Spleen (tissue), 11 donors: Measurements from ENCODE around the gene DOCK1. TPM values are rescaled to one million over a fixed set of nuclear protein-coding genes. Genes with fewer than 3 reads are reported as not detected.

Experiments
- DNase-seq: peaks from one replicate; pipeline ENCODE4 v3.0.0-alpha.2; 2020
- H3K27ac ChIP-seq, 8 donors: fragments of 200-600 bp; sonication (generic) in 7 of 8; 1 replicate in 4 of 8; 2 replicates in 4 of 8; pipeline versions ENCODE4 v1.5.0 to v1.8.0; 2016 to 2021; ENCODE audit warnings: inconsistent platforms in 4 of 8, mild to moderate bottlenecking in 4 of 8, moderate library complexity in 1 of 8
- H3K27me3 ChIP-seq, 7 donors: fragments of 200-600 bp; sonication (generic) in 6 of 7; replicated peaks in 1 of 7; 1 replicate in 4 of 7; 2 replicates in 3 of 7; pipeline versions ENCODE4 v1.5.0 to v1.8.0; 2016 to 2021; ENCODE audit warnings: inconsistent platforms in 3 of 7, mild to moderate bottlenecking in 1 of 7
- H3K36me3 ChIP-seq, 6 donors: fragments of 200-600 bp; sonication (generic) in 5 of 6; 1 replicate in 4 of 6; 2 replicates in 2 of 6; pipeline versions ENCODE4 v1.5.0 to v1.8.0; 2016 to 2021; ENCODE audit warnings: inconsistent platforms in 2 of 6
- H3K4me1 ChIP-seq, 6 donors: fragments of 200-600 bp; sonication (generic) in 5 of 6; 1 replicate in 3 of 6; 2 replicates in 3 of 6; pipeline versions ENCODE4 v1.5.0 to v1.8.0; 2016 to 2021; ENCODE audit warnings: inconsistent platforms in 3 of 6
- H3K4me3 ChIP-seq, 8 donors: fragments of 200-600 bp; sonication (generic) in 7 of 8; 1 replicate in 4 of 8; 2 replicates in 4 of 8; pipeline versions ENCODE4 v1.5.0 to v1.8.0; 2016 to 2021; ENCODE audit warnings: inconsistent platforms in 4 of 8, mild to moderate bottlenecking in 4 of 8, moderate library complexity in 2 of 8
- H3K9me3 ChIP-seq, 8 donors: fragments of 200-600 bp; sonication (generic) in 7 of 8; 1 replicate in 4 of 8; 2 replicates in 4 of 8; pipeline versions ENCODE4 v1.5.0 to v1.8.0; 2016 to 2021; ENCODE audit warnings: inconsistent platforms in 4 of 8
- CTCF ChIP-seq, 11 experiments: fragments of 200-600 bp in 7 of 11; fragments of 450-650 bp in 4 of 11; sonication (generic) in 4 of 11; IDR thresholded peaks in 8 of 11; conservative IDR thresholded peaks in 3 of 11; 1 replicate in 7 of 11; 2 replicates in 4 of 11; pipeline versions ENCODE4 v1.4.0 to v1.8.0; 2016 to 2021; ENCODE audit warnings: antibody characterized with exemption in 11 of 11, inconsistent platforms in 4 of 11, mild to moderate bottlenecking in 1 of 11
- POLR2A ChIP-seq, 3 donors: fragments of 450-650 bp; IDR thresholded peaks; one replicate each; pipeline ENCODE4 v1.5.1; 2017; ENCODE audit warnings: antibody characterized with exemption in 3 of 3, mild to moderate bottlenecking in 1 of 3
- POLR2AphosphoS5 ChIP-seq, 3 donors: sonication (generic); formaldehyde crosslinking; IDR thresholded peaks; one replicate each; pipeline ENCODE4 v1.5.1; 2017; ENCODE audit warnings: antibody characterized with exemption in 3 of 3
- WGBS, 5 donors: extraction: QIAGEN DNeasy Blood & Tissue Kit in 3 of 5; methylation state at CpG; one replicate each; pipeline versions ENCODE4 v1.1.5 to v1.1.7; 2013 to 2018; 5-methylcytosine and 5-hydroxymethylcytosine counted together
- intact Hi-C: fragments of 100-400 bp; cut with DNase I; formaldehyde crosslinking; loops from one replicate; pipeline ENCODE4 v1.15.0; 2023; ENCODE audit warnings: low total_unique reads
- polyA plus RNA-seq, 3 donors: library from polyadenylated mRNA; stranded (reverse); fragments of 200-250 nt; gene quantifications; one replicate each; pipeline ENCODE4 v1.2.1, GENCODE V29; 2013
- total RNA-seq, 7 donors: library from RNA; depleted of rRNA in 3 of 7; stranded (reverse); fragments of >200 nt in 3 of 7; fragmentation: NEBNext Ultra II Directional in 4 of 7; extraction: Animal tissue kit (Norgen Biotek cat#: 25700) in 4 of 7; gene quantifications; one replicate each; pipeline versions ENCODE4 v1.1.0 to v1.2.1, GENCODE V29; 2016 to 2021
- donor health status: healthy with polysubstance abuse.
- donor health status: DM: no; HTN: no; CAD: no; lungs with moderate emphysema.
- donor health status: DM: no; HTN: no; CAD: no.
- donor health status: Bipolar disorder and iron deficiency.
- donor health status: healthy.
- donor health status: DM: no; HTN: no; CAD: no.
- donor health status: DM: yes; HTN: yes; CAD: no.

Gene DOCK1
- total and polyA plus RNA-seq, 10 donors: 2.2 to 40.5 (median 25.1) TPM

GRCh38 chr10:126957111-126957510 is 51.9 kb downstream of the DOCK1 start:
- no peak for TF ChIP-seq POLR2A (IDR thresholded peaks at IDR 0.05)
- TF ChIP-seq CTCF (IDR thresholded peaks at IDR 0.05 in 8 of 11, conservative IDR thresholded peaks at IDR 0.05 in 3 of 11): no peak
- no peak for TF ChIP-seq POLR2AphosphoS5 (IDR thresholded peaks at IDR 0.05)
- Histone ChIP-seq H3K27ac (no peak overlapping the region), H3K4me1 (no peaks in the 10 kb centered on the region), H3K27me3 (no peaks in the 10 kb centered on the region), H3K4me3 (no peak overlapping the region), H3K9me3 (peaks cover 0 to 7% (median 1%) of the 10 kb centered on the region in 8 donors), H3K36me3 (no peaks in the 10 kb centered on the region)
- no peak for DNase-seq
- intact Hi-C loops: no loop called here
- 74 to 89% (median 83%) methylated on average over 8 of the region's 8 CpGs for WGBS, 5 donors

GRCh38 chr10:126959431-126959830 is 54.2 kb downstream of the DOCK1 start:
- 74 to 88% (median 84%) methylated on average over 4 of the region's 4 CpGs for WGBS, 5 donors
- intact Hi-C loops: no loop called here
- H3K9me3 ChIP-seq: no peaks in the 10 kb centered on the region
- no peak overlapping the region for H3K27ac ChIP-seq
- H3K4me3 ChIP-seq: no peak overlapping the region
- DNase-seq: no peak
- H3K27me3 ChIP-seq: no peaks in the 10 kb centered on the region
- TF ChIP-seq POLR2AphosphoS5 (IDR thresholded peaks at IDR 0.05) (no peak), POLR2A (IDR thresholded peaks at IDR 0.05) (no peak), CTCF (IDR thresholded peaks at IDR 0.05 in 8 of 11, conservative IDR thresholded peaks at IDR 0.05 in 3 of 11) (no peak)
- no peaks in the 10 kb centered on the region for H3K36me3 ChIP-seq
- peaks cover 0 to 4% (median 0%) of the 10 kb centered on the region in 6 donors for H3K4me1 ChIP-seq

- intact Hi-C loops: no loop called here
- Histone ChIP-seq H3K27ac (no peak overlapping the region), H3K4me1 (peaks cover 0 to 5% (median 0%) of the 10 kb centered on the region in 6 donors), H3K4me3 (no peak overlapping the region), H3K36me3 (no peaks in the 10 kb centered on the region), H3K9me3 (no peaks in the 10 kb centered on the region), H3K27me3 (no peaks in the 10 kb centered on the region)
- DNase-seq: no peak
- TF ChIP-seq POLR2AphosphoS5 (IDR thresholded peaks at IDR 0.05) (no peak), POLR2A (IDR thresholded peaks at IDR 0.05) (no peak), CTCF (IDR thresholded peaks at IDR 0.05 in 8 of 11, conservative IDR thresholded peaks at IDR 0.05 in 3 of 11) (no peak)
- 92 to 97% (median 95%) methylated on average over 16 of the region's 16 CpGs for WGBS, 5 donors
These were observed 54.9 kb downstream of the DOCK1 start for GRCh38 chr10:126959906-126960685.

- H3K4me3 ChIP-seq: no peak overlapping the region
- no peak for TF ChIP-seq CTCF (IDR thresholded peaks at IDR 0.05 in 8 of 11, conservative IDR thresholded peaks at IDR 0.05 in 3 of 11)
- TF ChIP-seq POLR2A (IDR thresholded peaks at IDR 0.05): no peak
- 66 to 91% (median 69%) methylated on average over 4 of the region's 4 CpGs for WGBS, 5 donors
- no peaks in the 10 kb centered on the region for H3K36me3 ChIP-seq
- H3K27ac ChIP-seq: no peak overlapping the region
- intact Hi-C loops: no loop called here
- H3K4me1 ChIP-seq: peaks cover 0 to 5% (median 0%) of the 10 kb centered on the region in 6 donors
- no peak for DNase-seq
- H3K27me3 ChIP-seq: no peaks in the 10 kb centered on the region
- no peaks in the 10 kb centered on the region for H3K9me3 ChIP-seq
These were observed 58.1 kb downstream of the DOCK1 start for GRCh38 chr10:126963354-126963753.
